HFFc6 (cell line): ENCODE results near the gene KCNIP4. TPM values are rescaled to one million over a fixed set of nuclear protein-coding genes. Genes with fewer than 3 reads are reported as not detected.

ENCODE experiments used
- DNase-seq: peaks from one replicate; pipeline ENCODE4 v3.0.0-alpha.2; 2018
- H3K27ac Mint-ChIP-seq: 2 replicates; pipeline ENCODE4 v1.8.0; 2020; ENCODE audit warnings: mild to moderate bottlenecking, mixed read lengths
- H3K27me3 Mint-ChIP-seq: 2 replicates; pipeline ENCODE4 v1.8.0; 2021; ENCODE audit warnings: mild to moderate bottlenecking, moderate library complexity, mixed read lengths; ENCODE audit not compliant: insufficient read depth
- H3K36me3 Mint-ChIP-seq: 2 replicates; pipeline ENCODE4 v1.8.0; 2021; ENCODE audit warnings: low read depth, mixed read lengths
- H3K4me1 Mint-ChIP-seq: 2 replicates; pipeline ENCODE4 v1.8.0; 2020; ENCODE audit warnings: low read depth, mixed read lengths
- H3K4me3 Mint-ChIP-seq: 2 replicates; pipeline ENCODE4 v1.8.0; 2020; ENCODE audit warnings: mild to moderate bottlenecking, moderate library complexity, mixed read lengths
- H3K9me3 Mint-ChIP-seq: 2 replicates; pipeline ENCODE4 v1.8.0; 2020; ENCODE audit warnings: mild to moderate bottlenecking, mixed read lengths
- total RNA-seq, 6 experiments: library from RNA; stranded (reverse); fragmentation: NEBNext Ultra II Directional; extraction: Animal tissue kit (Norgen Biotek cat#: 25700); gene quantifications; 2 replicates in 1 of 6; 3 replicates in 5 of 6; pipeline ENCODE4 v1.2.3, GENCODE V29; 2021
- TF ChIP-seq, protein P1 (sequence below): fragments of 200-600 bp; sonication (generic); IDR thresholded peaks from 2 replicates; pipeline ENCODE4 v1.5.0; 2021; ENCODE audit warnings: antibody characterized with exemption, mild to moderate bottlenecking

Gene KCNIP4
- total RNA-seq, 6 experiments from 2014 or later: not detected

- Mint-ChIP-seq H3K4me3 (no peak overlapping the region), H3K9me3 (no peaks in the 10 kb centered on the region; the same call in 1 of the 2 replicates), H3K4me1 (no peaks in the 10 kb centered on the region), H3K27me3 (no peaks in the 10 kb centered on the region; the same call in 1 of the 2 replicates), H3K27ac (no peak overlapping the region), H3K36me3 (no peaks in the 10 kb centered on the region)
- TF ChIP-seq, protein P1, sequence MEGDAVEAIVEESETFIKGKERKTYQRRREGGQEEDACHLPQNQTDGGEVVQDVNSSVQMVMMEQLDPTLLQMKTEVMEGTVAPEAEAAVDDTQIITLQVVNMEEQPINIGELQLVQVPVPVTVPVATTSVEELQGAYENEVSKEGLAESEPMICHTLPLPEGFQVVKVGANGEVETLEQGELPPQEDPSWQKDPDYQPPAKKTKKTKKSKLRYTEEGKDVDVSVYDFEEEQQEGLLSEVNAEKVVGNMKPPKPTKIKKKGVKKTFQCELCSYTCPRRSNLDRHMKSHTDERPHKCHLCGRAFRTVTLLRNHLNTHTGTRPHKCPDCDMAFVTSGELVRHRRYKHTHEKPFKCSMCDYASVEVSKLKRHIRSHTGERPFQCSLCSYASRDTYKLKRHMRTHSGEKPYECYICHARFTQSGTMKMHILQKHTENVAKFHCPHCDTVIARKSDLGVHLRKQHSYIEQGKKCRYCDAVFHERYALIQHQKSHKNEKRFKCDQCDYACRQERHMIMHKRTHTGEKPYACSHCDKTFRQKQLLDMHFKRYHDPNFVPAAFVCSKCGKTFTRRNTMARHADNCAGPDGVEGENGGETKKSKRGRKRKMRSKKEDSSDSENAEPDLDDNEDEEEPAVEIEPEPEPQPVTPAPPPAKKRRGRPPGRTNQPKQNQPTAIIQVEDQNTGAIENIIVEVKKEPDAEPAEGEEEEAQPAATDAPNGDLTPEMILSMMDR: no peak
- DNase-seq: no peak
These were observed 32.8 kb downstream of the KCNIP4 start for GRCh38 chr4:21915761-21916160.

- DNase-seq: peak; percentile 29
- Mint-ChIP-seq H3K4me1 (peaks cover 23% of the 10 kb centered on the region), H3K4me3 (no peak overlapping the region), H3K36me3 (peaks cover 13% of the 10 kb centered on the region), H3K27me3 (no peaks in the 10 kb centered on the region; the same call in 1 of the 2 replicates), H3K9me3 (peaks cover 22% of the 10 kb centered on the region), H3K27ac (no peak overlapping the region)
- TF ChIP-seq, protein P1: no peak
These were observed 46.7 kb downstream of the KCNIP4 start for GRCh38 chr4:21901831-21902230.

DNA sequence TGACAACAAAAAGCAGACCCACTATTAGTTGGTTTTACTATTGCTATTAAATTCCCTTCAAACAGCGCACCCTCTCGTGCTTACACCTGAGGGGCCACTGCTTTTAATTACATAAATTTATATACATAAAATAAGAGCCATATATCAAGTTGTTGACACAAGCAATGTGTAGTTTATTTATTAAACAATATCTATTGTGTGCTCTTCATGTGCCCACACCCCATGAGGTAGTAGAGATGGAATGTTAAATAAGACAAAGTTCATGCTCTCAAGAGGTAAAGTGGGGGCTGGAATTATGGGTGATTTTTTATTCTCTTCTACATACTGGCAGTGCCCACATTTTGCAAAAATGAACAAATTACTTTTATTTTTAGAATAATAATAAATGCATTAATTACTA lies 47.3 kb downstream of the KCNIP4 start:
- TF ChIP-seq, protein P1: no peak
- Mint-ChIP-seq H3K27ac (no peak overlapping the region), H3K9me3 (peaks cover 22% of the 10 kb centered on the region), H3K27me3 (no peaks in the 10 kb centered on the region; the same call in none of the 2 replicates), H3K4me3 (no peak overlapping the region), H3K4me1 (peaks cover 26% of the 10 kb centered on the region), H3K36me3 (peaks cover 13% of the 10 kb centered on the region)
- no peak for DNase-seq

DNA sequence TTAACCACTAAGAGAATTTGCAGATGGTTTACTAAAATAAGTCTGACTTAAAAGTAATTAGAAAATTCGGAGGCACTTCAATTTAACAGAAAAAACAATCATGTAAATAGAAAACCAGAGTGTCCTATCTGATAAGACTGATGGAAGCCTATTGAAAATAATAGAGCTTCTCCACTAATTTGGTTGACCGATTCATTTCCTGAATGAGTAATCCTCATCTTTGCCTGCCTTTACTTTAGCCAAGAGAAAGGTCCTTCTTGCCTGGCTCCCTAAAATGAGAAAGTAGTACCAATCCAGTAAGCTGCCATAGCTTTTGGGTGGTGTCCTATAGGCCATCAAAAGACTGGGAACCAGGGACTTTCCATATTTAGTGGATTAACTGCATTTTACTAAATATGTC lies 48.4 kb downstream of the KCNIP4 start:
- no peak overlapping the region for H3K4me3 Mint-ChIP-seq
- DNase-seq: no peak
- H3K9me3 Mint-ChIP-seq: peaks cover 22% of the 10 kb centered on the region
- no peak overlapping the region for H3K27ac Mint-ChIP-seq
- H3K27me3 Mint-ChIP-seq: no peaks in the 10 kb centered on the region; the same call in none of the 2 replicates
- peaks cover 28% of the 10 kb centered on the region for H3K4me1 Mint-ChIP-seq
- TF ChIP-seq, protein P1: no peak
- peaks cover 13% of the 10 kb centered on the region for H3K36me3 Mint-ChIP-seq

- H3K27me3 Mint-ChIP-seq: no peaks in the 10 kb centered on the region; the same call in none of the 2 replicates
- no peak overlapping the region for H3K4me3 Mint-ChIP-seq
- no peak for DNase-seq
- TF ChIP-seq, protein P1: no peak
- H3K27ac Mint-ChIP-seq: no peak overlapping the region
- H3K4me1 Mint-ChIP-seq: peaks cover 33% of the 10 kb centered on the region
- peaks cover 13% of the 10 kb centered on the region for H3K36me3 Mint-ChIP-seq
- peaks cover 22% of the 10 kb centered on the region for H3K9me3 Mint-ChIP-seq
These were observed 50.5 kb downstream of the KCNIP4 start for GRCh38 chr4:21898101-21898500.

DNA sequence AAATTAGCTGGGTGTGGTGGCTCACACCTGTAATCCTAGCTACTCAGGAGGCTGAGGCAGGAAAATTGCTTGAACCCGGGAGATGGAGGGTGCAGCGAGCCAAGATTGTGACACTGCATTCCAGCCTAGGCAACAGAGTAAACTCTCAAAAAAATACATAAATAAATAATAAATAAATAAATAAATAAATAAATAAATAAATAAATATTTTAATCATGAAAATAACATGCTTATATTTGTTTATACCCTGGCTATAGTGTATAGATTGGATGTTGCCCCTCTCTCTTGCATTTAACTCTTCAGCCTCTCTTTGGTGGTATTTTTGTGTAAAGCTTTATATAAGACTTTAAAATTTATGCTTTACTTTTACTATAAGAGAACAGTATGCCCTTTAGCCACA lies 51.8 kb downstream of the KCNIP4 start:
- Mint-ChIP-seq H3K36me3 (peaks cover 13% of the 10 kb centered on the region), H3K27ac (no peak overlapping the region), H3K9me3 (peaks cover 22% of the 10 kb centered on the region), H3K27me3 (no peaks in the 10 kb centered on the region; the same call in none of the 2 replicates), H3K4me1 (peaks cover 26% of the 10 kb centered on the region), H3K4me3 (no peak overlapping the region)
- DNase-seq: no peak
- TF ChIP-seq, protein P1: no peak
